Lower lobe of right lung (tissue), 2 donors: ENCODE measurements around the gene MT4. TPM values are rescaled to one million over a fixed set of nuclear protein-coding genes. Genes with fewer than 3 reads are reported as not detected.

Experiments
- ATAC-seq, 2 donors: fragments of 200-7000 bp; cut with Tn5 transposase; one replicate each; pipeline ENCODE4 v1.9.1; 2020 to 2022; ENCODE audit warnings: mild to moderate bottlenecking in 2 of 2, moderate library complexity in 2 of 2
- DNase-seq: peaks from one replicate; pipeline ENCODE4 v3.0.0-alpha.2; 2020
- H3K27ac ChIP-seq: fragments of 200-600 bp; one replicate; pipeline ENCODE4 v1.8.0; 2022
- H3K27me3 ChIP-seq: fragments of 200-600 bp; one replicate; pipeline ENCODE4 v1.8.0; 2022; ENCODE audit warnings: low read depth
- H3K36me3 ChIP-seq: fragments of 200-600 bp; one replicate; pipeline ENCODE4 v1.8.0; 2022; ENCODE audit warnings: mild to moderate bottlenecking
- H3K4me1 ChIP-seq: fragments of 200-600 bp; one replicate; pipeline ENCODE4 v1.8.0; 2022
- H3K4me3 ChIP-seq: fragments of 200-600 bp; one replicate; pipeline ENCODE4 v1.8.0; 2022; ENCODE audit warnings: mild to moderate bottlenecking
- H3K9me3 ChIP-seq: fragments of 200-600 bp; one replicate; pipeline ENCODE4 v1.8.0; 2022
- CTCF ChIP-seq: fragments of 200-600 bp; IDR thresholded peaks from one replicate; pipeline ENCODE4 v1.8.0; 2022; ENCODE audit warnings: antibody characterized with exemption, mild to moderate bottlenecking
- intact Hi-C: fragments of 100-400 bp; cut with DNase I; formaldehyde crosslinking; loops from one replicate; pipeline ENCODE4 v1.11.0; 2022
- total RNA-seq: library from RNA; stranded (reverse); fragmentation: NEBNext Ultra II Directional; extraction: Animal tissue kit (Norgen Biotek cat#: 25700); gene quantifications from one replicate; pipeline ENCODE4 v1.2.1, GENCODE V29; 2021
- donor health status: DM: no; HTN: yes; CAD: no; lungs with severe emphysema.

The MT4 gene
- total RNA-seq, 1 donor from 2014 or later, result not detected

GRCh38 chr16:56539656-56540055 lies 25.2 kb upstream of the MT4 start:
- H3K4me3 ChIP-seq, result no peak overlapping the region
- intact Hi-C loops, result no loop called here
- H3K27me3 ChIP-seq, result no peaks in the 10 kb centered on the region
- H3K27ac ChIP-seq, result no peak overlapping the region
- no peaks in the 10 kb centered on the region for H3K4me1 ChIP-seq
- no peaks in the 10 kb centered on the region for H3K9me3 ChIP-seq
- no peak for TF ChIP-seq CTCF
- no peaks in the 10 kb centered on the region for H3K36me3 ChIP-seq
- DNase-seq, result no peak
- no peak for ATAC-seq

- Histone ChIP-seq H3K4me1 (no peaks in the 10 kb centered on the region), H3K27me3 (no peaks in the 10 kb centered on the region), H3K27ac (no peak overlapping the region), H3K9me3 (no peaks in the 10 kb centered on the region), H3K36me3 (no peaks in the 10 kb centered on the region), H3K4me3 (no peak overlapping the region)
- no peak for TF ChIP-seq CTCF
- ATAC-seq (no peak), DNase-seq (no peak)
- intact Hi-C loops, result no loop called here
Measured at GRCh38 chr16:56542039-56542438, 22.8 kb upstream of the MT4 start.

GRCh38 chr16:56547120-56547948 lies 17.5 kb upstream of the MT4 start:
- no peak for ATAC-seq
- intact Hi-C loops, result no loop called here
- Histone ChIP-seq H3K27ac (no peak overlapping the region), H3K4me3 (no peak overlapping the region), H3K27me3 (no peaks in the 10 kb centered on the region), H3K4me1 (peaks cover 7% of the 10 kb centered on the region), H3K9me3 (no peaks in the 10 kb centered on the region), H3K36me3 (no peaks in the 10 kb centered on the region)
- DNase-seq, result no peak
- TF ChIP-seq CTCF, result no peak

- intact Hi-C loops, result no loop called here
- ATAC-seq (no peak), DNase-seq (no peak)
- Histone ChIP-seq H3K27ac (no peak overlapping the region), H3K36me3 (no peaks in the 10 kb centered on the region), H3K4me3 (no peak overlapping the region), H3K4me1 (peaks cover 7% of the 10 kb centered on the region), H3K27me3 (no peaks in the 10 kb centered on the region), H3K9me3 (no peaks in the 10 kb centered on the region)
- no peak for TF ChIP-seq CTCF
Measured at GRCh38 chr16:56547949-56548567, 16.8 kb upstream of the MT4 start.

- no peak for TF ChIP-seq CTCF
- ATAC-seq, result no peak
- DNase-seq, result no peak
- Histone ChIP-seq H3K27me3 (no peaks in the 10 kb centered on the region), H3K27ac (no peak overlapping the region), H3K36me3 (no peaks in the 10 kb centered on the region), H3K9me3 (no peaks in the 10 kb centered on the region), H3K4me1 (peaks cover 7% of the 10 kb centered on the region), H3K4me3 (no peak overlapping the region)
- intact Hi-C loops, result no loop called here
Measured at GRCh38 chr16:56549161-56549560, 15.7 kb upstream of the MT4 start.
